GM18505 (cell line): ENCODE measurements around the gene NDUFA13.

Experiments used
- ATAC-seq: cut with Tn5 transposase; IDR thresholded peaks from one replicate; pipeline ENCODE4 v1.9.1; 2021; ENCODE audit not compliant: unreplicated experiment
- POLR2A ChIP-seq: IDR thresholded peaks from 4 replicates; pipeline ENCODE4 v1.6.1; 2011; ENCODE audit warnings: borderline replicate concordance; ENCODE audit not compliant: insufficient read depth, insufficient read length; ENCODE audit errors: extremely low read depth

Gene NDUFA13

GRCh38 chr19:19527371-19527656 is 11.3 kb downstream of the NDUFA13 start:
- no peak for TF ChIP-seq POLR2A
- ATAC-seq = no peak

GRCh38 chr19:19527674-19528625 is 11.9 kb downstream of the NDUFA13 start:
- no peak for TF ChIP-seq POLR2A
- no peak for ATAC-seq

GRCh38 chr19:19528721-19529490 is 12.9 kb downstream of the NDUFA13 start, which contains the start of gene YJEFN3:
Gene YJEFN3 (plus strand): TSS chr19:19528911. CDS start chr19:19528933, 22 bp downstream.
- no peak for ATAC-seq
- TF ChIP-seq POLR2A = no peak

- no peak for ATAC-seq
- TF ChIP-seq POLR2A = no peak
Measured at GRCh38 chr19:19529783-19530422, 13.9 kb downstream of the NDUFA13 start.

GRCh38 chr19:19530423-19530804 is 14.4 kb downstream of the NDUFA13 start:
- ATAC-seq = no peak

GRCh38 chr19:19530889-19531288 is 14.9 kb downstream of the NDUFA13 start:
- no peak for ATAC-seq
- TF ChIP-seq POLR2A = no peak

More at GRCh38 chr19:19530423-19530804, 14.4 kb downstream of the NDUFA13 start:
- TF ChIP-seq POLR2A = no peak

- no peak for ATAC-seq
Measured at GRCh38 chr19:19531951-19532805, 16.2 kb downstream of the NDUFA13 start.

GRCh38 chr19:19532806-19533701 is 17.0 kb downstream of the NDUFA13 start:
- ATAC-seq = no peak
- TF ChIP-seq POLR2A = no peak

More at GRCh38 chr19:19531951-19532805, 16.2 kb downstream of the NDUFA13 start:
- no peak for TF ChIP-seq POLR2A

- no peak for TF ChIP-seq POLR2A
- ATAC-seq = no peak
Measured at GRCh38 chr19:19533841-19534240, 17.8 kb downstream of the NDUFA13 start.

- no peak for TF ChIP-seq POLR2A
- no peak for ATAC-seq
Measured at GRCh38 chr19:19534556-19535265, 18.7 kb downstream of the NDUFA13 start.

GRCh38 chr19:19535311-19536191 is 19.5 kb downstream of the NDUFA13 start:
- ATAC-seq = no peak
- TF ChIP-seq POLR2A = no peak
